CD4-positive, alpha-beta T cell treated with Interleukin-17A for 4 hours (primary cell): ENCODE results near the gene PROCA1.

Experiments
- DNase-seq: peaks from one replicate; pipeline ENCODE4 v3.0.0-alpha.2; 2020; ENCODE audit warnings: mixed read lengths

Gene PROCA1

GRCh38 chr17:28711723-28712031 is at the start of gene PROCA1:
PROCA1 (minus strand) TSS chr17:28711888; CDS start chr17:28711660, 228 bp downstream.
- DNase-seq, result no peak

- no peak for DNase-seq
Measured at GRCh38 chr17:28760601-28761562, 49.2 kb upstream of the PROCA1 start.

- no peak for DNase-seq
Measured at GRCh38 chr17:28759256-28759865, 47.7 kb upstream of the PROCA1 start.

GRCh38 chr17:28758411-28759121 is 46.9 kb upstream of the PROCA1 start:
- DNase-seq, result no peak

- no peak for DNase-seq
Measured at GRCh38 chr17:28756049-28756804, 44.5 kb upstream of the PROCA1 start.

- no peak for DNase-seq
Measured at GRCh38 chr17:28755486-28755885, 43.8 kb upstream of the PROCA1 start.

GRCh38 chr17:28751600-28752366 is 40.1 kb upstream of the PROCA1 start:
- DNase-seq, result no peak

- peak; percentile 91 for DNase-seq
Measured at GRCh38 chr17:28750178-28751047, 38.7 kb upstream of the PROCA1 start.

GRCh38 chr17:28749516-28750177 is 38.0 kb upstream of the PROCA1 start:
- DNase-seq, result no peak

GRCh38 chr17:28748852-28749515 is 37.3 kb upstream of the PROCA1 start:
- DNase-seq, result no peak

GRCh38 chr17:28747801-28748750 is 36.4 kb upstream of the PROCA1 start:
- DNase-seq, result no peak

GRCh38 chr17:28747051-28747691 is 35.5 kb upstream of the PROCA1 start:
- DNase-seq, result no peak

- DNase-seq, result no peak
Measured at GRCh38 chr17:28746611-28747050, 34.9 kb upstream of the PROCA1 start.

GRCh38 chr17:28745786-28746411 is 34.2 kb upstream of the PROCA1 start:
- DNase-seq, result no peak

- peak; percentile 53 for DNase-seq
Measured at GRCh38 chr17:28744972-28745785, 33.5 kb upstream of the PROCA1 start.

GRCh38 chr17:28744104-28744971 is 32.6 kb upstream of the PROCA1 start:
- peak; percentile 64 for DNase-seq
